Measurements from ENCODE around the gene SYT1. TPM values are rescaled to one million over a fixed set of nuclear protein-coding genes. Genes with fewer than 3 reads are reported as not detected.
"Not testable (repeated sequence)": the region's sequence is repeated elsewhere in the genome, so short reads cannot be mapped to it uniquely, and the experiment has no call there.

SYT1 gene
- total and polyA plus RNA-seq, 4 donors: 0.53 to 0.84 (median 0.64) TPM

DNA sequence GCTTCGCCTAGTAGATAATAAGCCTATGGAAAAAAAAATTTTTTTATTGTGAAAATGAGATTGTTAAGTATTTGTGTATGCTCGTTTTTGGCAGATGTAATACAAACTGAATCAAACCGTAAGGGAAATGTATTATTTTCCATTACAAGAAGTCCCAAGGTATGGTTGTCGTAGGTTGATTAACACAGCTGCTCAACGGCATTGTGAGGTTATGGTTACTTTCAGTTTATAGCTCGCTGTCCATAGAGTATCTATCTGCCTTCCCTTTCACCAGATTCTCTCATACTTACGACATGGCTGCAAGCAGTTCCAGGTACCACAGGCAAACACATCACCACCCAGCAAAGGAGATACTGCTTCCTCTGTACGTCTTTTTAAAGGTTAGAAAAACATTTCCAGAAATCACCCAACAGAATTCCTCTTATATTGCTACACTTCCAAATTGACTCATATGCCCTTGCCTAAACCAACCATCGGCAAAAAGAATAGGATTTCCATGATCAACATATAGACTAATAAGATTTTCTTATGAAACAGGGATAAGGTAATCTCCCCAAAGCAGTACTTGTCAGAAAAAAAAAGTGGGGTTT, 338.6 kb downstream of the SYT1 start:
- 80% methylated on average over 9 of the region's 9 CpGs for WGBS
- Histone ChIP-seq H3K9me3 (ENCODE audit: control insufficient read depth in 4 of 4, low read length in 3 of 4) (no peaks in the 10 kb centered on the region), H3K36me3 (ENCODE audit: control insufficient read depth in 4 of 4, insufficient read depth in 3 of 4, low read depth in 1 of 4, low read length in 3 of 4) (no peaks in the 10 kb centered on the region), H3K27ac (ENCODE audit: low read depth in 1 of 2, low read length in 2 of 2) (no peak overlapping the region), H3K4me1 (ENCODE audit: control insufficient read depth in 4 of 4, insufficient read depth in 4 of 4, low read length in 3 of 4) (no peaks in the 10 kb centered on the region), H3K27me3 (ENCODE audit: control insufficient read depth in 4 of 4, insufficient read depth in 4 of 4, low read length in 3 of 4) (no peaks in the 10 kb centered on the region), H3K4me3 (ENCODE audit: low read depth in 1 of 3, low read length in 3 of 3) (no peak overlapping the region), H3K9ac (ENCODE audit: low read depth in 1 of 2, low read length in 2 of 2) (no peak overlapping the region)
- no peak for TF ChIP-seq FOXA2 (IDR thresholded peaks at IDR 0.05)
- no peak for TF ChIP-seq HNF4G (IDR thresholded peaks at IDR 0.05)
- no peak for TF ChIP-seq JUND (IDR thresholded peaks at IDR 0.05)
- no peak for TF ChIP-seq GABPA (IDR thresholded peaks at IDR 0.05 in 1 of 2, conservative IDR thresholded peaks at IDR 0.05 in 1 of 2)
- no peak for TF ChIP-seq FOXA1 (IDR thresholded peaks at IDR 0.05)
- no peak for TF ChIP-seq REST (IDR thresholded peaks at IDR 0.05)
- DNase-seq (ENCODE audit: low spot score): no peak

DNA sequence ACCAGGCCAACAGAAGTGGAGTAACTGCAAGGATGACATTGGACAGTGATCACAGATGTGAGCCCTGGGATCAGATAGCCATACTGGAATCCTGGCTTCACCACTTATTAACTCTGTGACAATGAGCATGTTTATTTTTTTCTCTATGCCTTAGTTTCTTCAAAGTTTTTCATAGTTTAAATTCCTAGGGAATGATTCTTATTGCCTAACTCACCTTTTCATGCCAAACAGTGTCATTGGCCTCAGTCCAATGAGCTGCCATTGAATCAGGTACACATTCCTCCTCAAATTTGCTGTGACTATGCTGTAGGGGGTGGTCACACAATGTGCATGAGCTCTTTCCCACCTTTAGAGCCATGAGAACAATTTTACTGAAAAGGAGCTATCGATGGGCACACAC, 342.3 kb downstream of the SYT1 start:
- H3K4me1 ChIP-seq (ENCODE audit: control insufficient read depth in 4 of 4, insufficient read depth in 4 of 4, low read length in 3 of 4): no peaks in the 10 kb centered on the region
- no peak for DNase-seq (ENCODE audit: low spot score)
- no peak overlapping the region for H3K27ac ChIP-seq (ENCODE audit: low read depth in 1 of 2, low read length in 2 of 2)
- H3K27me3 ChIP-seq (ENCODE audit: control insufficient read depth in 4 of 4, insufficient read depth in 4 of 4, low read length in 3 of 4): no peaks in the 10 kb centered on the region
- no peaks in the 10 kb centered on the region for H3K9me3 ChIP-seq (ENCODE audit: control insufficient read depth in 4 of 4, low read length in 3 of 4)
- TF ChIP-seq SP1 (IDR thresholded peaks at IDR 0.05): no peak
- TF ChIP-seq RAD21 (IDR thresholded peaks at IDR 0.05): no peak
- TF ChIP-seq FOXA1 (IDR thresholded peaks at IDR 0.05): no peak
- TF ChIP-seq, protein P1, sequence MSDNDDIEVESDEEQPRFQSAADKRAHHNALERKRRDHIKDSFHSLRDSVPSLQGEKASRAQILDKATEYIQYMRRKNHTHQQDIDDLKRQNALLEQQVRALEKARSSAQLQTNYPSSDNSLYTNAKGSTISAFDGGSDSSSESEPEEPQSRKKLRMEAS (IDR thresholded peaks at IDR 0.05): no peak
- no peak for TF ChIP-seq CTCF (IDR thresholded peaks at IDR 0.05; ENCODE audit: low read depth, low read length, missing input control)
- no peak for TF ChIP-seq NR2F2 (IDR thresholded peaks at IDR 0.05)
- no peak for TF ChIP-seq YY1 (IDR thresholded peaks at IDR 0.05)
- no peak for TF ChIP-seq REST (IDR thresholded peaks at IDR 0.05)
- TF ChIP-seq, protein P2, sequence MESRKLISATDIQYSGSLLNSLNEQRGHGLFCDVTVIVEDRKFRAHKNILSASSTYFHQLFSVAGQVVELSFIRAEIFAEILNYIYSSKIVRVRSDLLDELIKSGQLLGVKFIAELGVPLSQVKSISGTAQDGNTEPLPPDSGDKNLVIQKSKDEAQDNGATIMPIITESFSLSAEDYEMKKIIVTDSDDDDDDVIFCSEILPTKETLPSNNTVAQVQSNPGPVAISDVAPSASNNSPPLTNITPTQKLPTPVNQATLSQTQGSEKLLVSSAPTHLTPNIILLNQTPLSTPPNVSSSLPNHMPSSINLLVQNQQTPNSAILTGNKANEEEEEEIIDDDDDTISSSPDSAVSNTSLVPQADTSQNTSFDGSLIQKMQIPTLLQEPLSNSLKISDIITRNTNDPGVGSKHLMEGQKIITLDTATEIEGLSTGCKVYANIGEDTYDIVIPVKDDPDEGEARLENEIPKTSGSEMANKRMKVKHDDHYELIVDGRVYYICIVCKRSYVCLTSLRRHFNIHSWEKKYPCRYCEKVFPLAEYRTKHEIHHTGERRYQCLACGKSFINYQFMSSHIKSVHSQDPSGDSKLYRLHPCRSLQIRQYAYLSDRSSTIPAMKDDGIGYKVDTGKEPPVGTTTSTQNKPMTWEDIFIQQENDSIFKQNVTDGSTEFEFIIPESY (IDR thresholded peaks at IDR 0.05): no peak
- TF ChIP-seq GABPA (IDR thresholded peaks at IDR 0.05 in 1 of 2, conservative IDR thresholded peaks at IDR 0.05 in 1 of 2): no peak
- no peak for TF ChIP-seq TAF1 (conservative IDR thresholded peaks at IDR 0.05)
- no peak for TF ChIP-seq JUND (IDR thresholded peaks at IDR 0.05)
- H3K4me3 ChIP-seq (ENCODE audit: low read depth in 1 of 3, low read length in 3 of 3): no peak overlapping the region
- WGBS: 86% methylated on average over 1 of the region's 1 CpG
- H3K36me3 ChIP-seq (ENCODE audit: control insufficient read depth in 4 of 4, insufficient read depth in 3 of 4, low read depth in 1 of 4, low read length in 3 of 4): no peaks in the 10 kb centered on the region
- no peak overlapping the region for H3K9ac ChIP-seq (ENCODE audit: low read depth in 1 of 2, low read length in 2 of 2)

DNA sequence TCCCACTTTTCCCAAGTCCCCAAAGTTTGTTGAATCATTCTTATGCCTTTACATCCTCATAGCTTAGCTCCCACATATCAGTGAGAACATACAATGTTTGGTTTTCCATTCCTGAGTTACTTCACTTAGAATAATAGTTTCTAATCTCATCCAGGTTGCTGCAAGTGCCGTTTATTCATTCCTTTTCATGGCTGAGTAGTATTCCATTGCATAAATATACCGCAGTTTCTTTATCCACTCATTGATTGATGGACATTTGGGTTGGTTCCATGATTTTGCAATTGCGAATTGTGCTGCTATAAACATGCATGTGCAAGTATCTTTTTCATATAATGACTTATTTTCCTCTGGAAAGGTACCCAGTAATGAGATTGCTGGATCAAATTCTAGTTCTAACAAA, 345.8 kb downstream of the SYT1 start:
- H3K9ac ChIP-seq (ENCODE audit: low read depth in 1 of 2, low read length in 2 of 2); H3K27ac ChIP-seq (ENCODE audit: low read depth in 1 of 2, low read length in 2 of 2); H3K27me3 ChIP-seq (ENCODE audit: control insufficient read depth in 4 of 4, insufficient read depth in 4 of 4, low read length in 3 of 4); H3K4me1 ChIP-seq (ENCODE audit: control insufficient read depth in 4 of 4, insufficient read depth in 4 of 4, low read length in 3 of 4); H3K4me3 ChIP-seq (ENCODE audit: low read depth in 1 of 3, low read length in 3 of 3); DNase-seq (ENCODE audit: low spot score); H3K9me3 ChIP-seq (ENCODE audit: control insufficient read depth in 4 of 4, low read length in 3 of 4); H3K36me3 ChIP-seq (ENCODE audit: control insufficient read depth in 4 of 4, insufficient read depth in 3 of 4, low read depth in 1 of 4, low read length in 3 of 4): not testable (repeated sequence)
- WGBS: 87% methylated on average over 3 of the region's 3 CpGs

Measured in liver (tissue), 9 donors.